Vagina (tissue), 2 donors: ENCODE measurements around the gene COA4. TPM values are rescaled to one million over a fixed set of nuclear protein-coding genes. Genes with fewer than 3 reads are reported as not detected.

Experiments used
- DNase-seq, 2 donors: peaks; one replicate each; pipeline ENCODE4 v3.0.0-alpha.2; 2017; ENCODE audit errors: extremely low spot score in 2 of 2
- H3K27ac ChIP-seq: fragments of 200-600 bp; sonication (generic); one replicate; pipeline ENCODE4 v1.5.1; 2019
- H3K27me3 ChIP-seq: fragments of 200-600 bp; sonication (generic); one replicate; pipeline ENCODE4 v1.5.1; 2019
- H3K36me3 ChIP-seq, 2 donors: fragments of 200-600 bp; sonication (generic); one replicate each; pipeline ENCODE4 v1.5.1; 2017 to 2019
- H3K4me1 ChIP-seq: fragments of 200-600 bp; sonication (generic); one replicate; pipeline ENCODE4 v1.5.1; 2019
- H3K4me3 ChIP-seq, 2 donors: fragments of 200-600 bp; sonication (generic); 1 replicate in 1 of 2; 2 replicates in 1 of 2; pipeline ENCODE4 v1.5.1; 2016 to 2019
- H3K9me3 ChIP-seq: fragments of 200-600 bp; sonication (generic); one replicate; pipeline ENCODE4 v1.5.1; 2019
- POLR2A ChIP-seq, 2 donors: fragments of 450-650 bp; IDR thresholded peaks; one replicate each; pipeline ENCODE4 v1.6.1; 2017; ENCODE audit warnings: antibody characterized with exemption in 2 of 2, mild to moderate bottlenecking in 2 of 2, moderate library complexity in 2 of 2
- POLR2AphosphoS5 ChIP-seq, 2 donors: sonication (generic); formaldehyde crosslinking; IDR thresholded peaks; one replicate each; pipeline ENCODE4 v1.9.0; 2017; ENCODE audit warnings: antibody characterized with exemption in 2 of 2, mild to moderate bottlenecking in 2 of 2, low read depth in 1 of 2; ENCODE audit not compliant: insufficient read depth in 1 of 2
- intact Hi-C: fragments of 100-400 bp; cut with DNase I; formaldehyde crosslinking; loops from one replicate; pipeline ENCODE4 v1.15.1; 2023
- total RNA-seq: library from RNA; depleted of rRNA; stranded (reverse); fragments of >200 nt; gene quantifications from one replicate; pipeline ENCODE4 v1.2.3, GENCODE V29; 2016
- TF ChIP-seq, protein P1 (sequence below), 3 experiments: fragments of 450-650 bp in 2 of 3; fragments of 200-600 bp in 1 of 3; sonication (generic) in 1 of 3; IDR thresholded peaks; one replicate each; pipeline ENCODE4 v1.5.1; 2017 to 2019; ENCODE audit warnings: antibody characterized with exemption in 3 of 3, mild to moderate bottlenecking in 2 of 3, moderate library complexity in 2 of 3

Gene COA4
- total RNA-seq, 1 donor from 2014 or later, result 53.3 TPM

DNA sequence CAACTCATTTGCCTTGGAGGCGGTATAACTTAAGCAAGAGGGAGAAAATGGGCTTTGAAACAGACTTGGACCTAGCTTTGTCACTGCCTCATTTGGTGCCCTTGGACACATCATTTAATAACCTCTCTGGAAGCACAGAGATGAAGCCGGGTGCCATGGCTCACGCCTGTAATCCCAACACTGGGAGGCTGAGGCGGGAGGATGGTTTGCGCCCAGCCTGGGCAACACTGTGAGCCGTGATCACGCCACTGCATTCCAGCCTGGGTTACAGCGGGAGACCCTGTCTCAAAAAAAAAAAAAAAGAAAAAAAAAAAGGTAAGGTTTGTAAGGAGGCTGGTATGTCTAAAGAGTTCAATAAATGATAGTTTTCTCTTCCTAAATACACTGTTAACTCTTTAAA, 806 bp downstream of the COA4 start:
- intact Hi-C loops, result no loop called here
- DNase-seq, result no peak
- TF ChIP-seq POLR2AphosphoS5 (IDR thresholded peaks at IDR 0.05; ENCODE audit: insufficient read depth in 1 of 2, low read depth in 1 of 2), result no peak
- TF ChIP-seq, protein P1, sequence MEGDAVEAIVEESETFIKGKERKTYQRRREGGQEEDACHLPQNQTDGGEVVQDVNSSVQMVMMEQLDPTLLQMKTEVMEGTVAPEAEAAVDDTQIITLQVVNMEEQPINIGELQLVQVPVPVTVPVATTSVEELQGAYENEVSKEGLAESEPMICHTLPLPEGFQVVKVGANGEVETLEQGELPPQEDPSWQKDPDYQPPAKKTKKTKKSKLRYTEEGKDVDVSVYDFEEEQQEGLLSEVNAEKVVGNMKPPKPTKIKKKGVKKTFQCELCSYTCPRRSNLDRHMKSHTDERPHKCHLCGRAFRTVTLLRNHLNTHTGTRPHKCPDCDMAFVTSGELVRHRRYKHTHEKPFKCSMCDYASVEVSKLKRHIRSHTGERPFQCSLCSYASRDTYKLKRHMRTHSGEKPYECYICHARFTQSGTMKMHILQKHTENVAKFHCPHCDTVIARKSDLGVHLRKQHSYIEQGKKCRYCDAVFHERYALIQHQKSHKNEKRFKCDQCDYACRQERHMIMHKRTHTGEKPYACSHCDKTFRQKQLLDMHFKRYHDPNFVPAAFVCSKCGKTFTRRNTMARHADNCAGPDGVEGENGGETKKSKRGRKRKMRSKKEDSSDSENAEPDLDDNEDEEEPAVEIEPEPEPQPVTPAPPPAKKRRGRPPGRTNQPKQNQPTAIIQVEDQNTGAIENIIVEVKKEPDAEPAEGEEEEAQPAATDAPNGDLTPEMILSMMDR (IDR thresholded peaks at IDR 0.05), result no peak
- no peak for TF ChIP-seq POLR2A (IDR thresholded peaks at IDR 0.05)
- Histone ChIP-seq H3K4me1 (peaks cover 31% of the 10 kb centered on the region), H3K27me3 (no peaks in the 10 kb centered on the region), H3K27ac (peak overlapping the region; percentile 75), H3K4me3 (peak overlapping the region; percentile 75 to 83), H3K9me3 (no peaks in the 10 kb centered on the region), H3K36me3 (peaks cover 0 to 17% of the 10 kb centered on the region in 2 donors)

DNA sequence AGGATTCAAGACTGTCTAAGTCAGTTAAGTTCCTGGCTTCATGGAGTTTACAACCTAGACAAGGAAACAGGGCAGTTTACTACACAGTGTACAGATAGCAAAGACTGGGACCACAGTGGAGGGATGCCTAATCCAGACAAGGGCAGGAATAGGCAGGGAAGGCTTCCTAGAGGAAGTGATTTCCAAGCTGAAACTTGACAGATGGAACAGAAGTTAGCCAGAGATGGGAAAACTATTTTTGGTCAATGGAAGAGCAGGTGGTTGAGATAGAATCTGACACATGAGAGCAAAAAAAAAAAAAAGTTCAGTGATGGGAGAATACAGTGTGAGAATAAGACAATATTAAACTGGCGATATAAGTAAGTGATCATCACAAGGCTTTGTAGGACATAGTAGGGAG, 1.3 kb downstream of the COA4 start:
- TF ChIP-seq POLR2A (IDR thresholded peaks at IDR 0.05) (no peak), POLR2AphosphoS5 (IDR thresholded peaks at IDR 0.05; ENCODE audit: insufficient read depth in 1 of 2, low read depth in 1 of 2) (no peak)
- TF ChIP-seq, protein P1 (IDR thresholded peaks at IDR 0.05), result no peak
- H3K9me3 ChIP-seq, result no peaks in the 10 kb centered on the region
- H3K27me3 ChIP-seq, result no peaks in the 10 kb centered on the region
- DNase-seq, result no peak
- H3K27ac ChIP-seq, result no peak overlapping the region
- peak overlapping the region in 1 of 2 donors; percentile 75 for H3K4me3 ChIP-seq
- intact Hi-C loops, result no loop called here
- peaks cover 31% of the 10 kb centered on the region for H3K4me1 ChIP-seq
- H3K36me3 ChIP-seq, result peaks cover 0 to 17% of the 10 kb centered on the region in 2 donors

DNA sequence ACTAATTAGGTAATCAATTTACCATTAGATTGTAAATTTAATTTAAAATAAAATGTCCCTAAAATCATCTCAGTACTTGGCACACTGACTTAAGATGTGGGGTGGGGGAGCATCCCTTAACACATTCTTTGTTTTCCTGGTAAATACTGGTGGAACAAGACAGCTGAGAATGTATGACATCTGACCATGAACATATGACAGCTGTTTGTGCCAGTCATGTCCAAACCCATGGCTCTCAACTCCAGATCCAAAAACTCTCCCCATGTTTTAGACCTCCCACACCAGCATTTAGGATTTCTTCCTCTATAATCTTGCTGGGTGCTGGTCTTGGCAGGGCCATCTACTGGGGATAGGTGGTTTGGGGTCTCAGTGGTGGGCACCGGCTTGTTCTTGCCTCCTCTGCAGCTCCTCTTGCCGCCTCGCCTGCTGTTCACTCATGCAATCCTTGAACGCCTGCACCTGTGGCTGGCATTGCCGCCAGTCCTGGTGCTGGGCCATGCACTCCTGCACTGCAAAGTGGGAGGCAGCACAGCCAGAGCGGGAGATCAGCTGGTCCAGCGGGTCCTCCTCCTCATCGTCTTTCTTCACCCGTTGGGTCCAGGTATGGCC, 3.8 kb downstream of the COA4 start:
- TF ChIP-seq POLR2AphosphoS5 (IDR thresholded peaks at IDR 0.05; ENCODE audit: insufficient read depth in 1 of 2, low read depth in 1 of 2) (no peak), POLR2A (IDR thresholded peaks at IDR 0.05) (no peak)
- TF ChIP-seq, protein P1 (IDR thresholded peaks at IDR 0.05), result no peak
- no peak for DNase-seq
- no peaks in the 10 kb centered on the region for H3K27me3 ChIP-seq
- peaks cover 22% of the 10 kb centered on the region for H3K4me1 ChIP-seq
- intact Hi-C loops, result no loop called here
- peaks cover 0 to 17% of the 10 kb centered on the region in 2 donors for H3K36me3 ChIP-seq
- no peaks in the 10 kb centered on the region for H3K9me3 ChIP-seq
- no peak overlapping the region for H3K27ac ChIP-seq
- no peak overlapping the region for H3K4me3 ChIP-seq

DNA sequence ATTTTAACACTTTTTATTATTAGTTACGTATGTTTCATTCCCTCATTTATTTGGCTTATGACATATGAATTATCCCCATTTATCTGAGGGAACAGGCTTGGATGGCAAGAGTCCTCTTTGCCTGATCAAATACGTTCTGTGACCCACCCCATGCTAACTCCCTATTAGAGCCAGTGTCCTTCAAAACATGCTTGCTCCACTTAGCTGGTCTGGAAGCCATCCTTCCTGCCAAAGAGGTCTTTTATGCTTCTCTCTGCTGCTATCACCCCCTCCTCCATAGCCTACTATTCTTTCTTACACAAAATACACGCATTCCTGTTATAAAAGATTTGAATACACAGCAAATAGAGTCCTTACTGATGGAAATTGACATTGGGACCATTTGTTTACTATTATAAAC, 6.4 kb downstream of the COA4 start:
- intact Hi-C loops, result no loop called here
- Histone ChIP-seq H3K27ac (no peak overlapping the region), H3K4me3 (no peak overlapping the region), H3K36me3 (peaks cover 0 to 17% of the 10 kb centered on the region in 2 donors), H3K4me1 (peaks cover 12% of the 10 kb centered on the region), H3K9me3 (no peaks in the 10 kb centered on the region), H3K27me3 (no peaks in the 10 kb centered on the region)
- DNase-seq, result no peak
- TF ChIP-seq POLR2A (IDR thresholded peaks at IDR 0.05) (no peak), POLR2AphosphoS5 (IDR thresholded peaks at IDR 0.05; ENCODE audit: insufficient read depth in 1 of 2, low read depth in 1 of 2) (no peak)
- TF ChIP-seq, protein P1 (IDR thresholded peaks at IDR 0.05), result no peak

DNA sequence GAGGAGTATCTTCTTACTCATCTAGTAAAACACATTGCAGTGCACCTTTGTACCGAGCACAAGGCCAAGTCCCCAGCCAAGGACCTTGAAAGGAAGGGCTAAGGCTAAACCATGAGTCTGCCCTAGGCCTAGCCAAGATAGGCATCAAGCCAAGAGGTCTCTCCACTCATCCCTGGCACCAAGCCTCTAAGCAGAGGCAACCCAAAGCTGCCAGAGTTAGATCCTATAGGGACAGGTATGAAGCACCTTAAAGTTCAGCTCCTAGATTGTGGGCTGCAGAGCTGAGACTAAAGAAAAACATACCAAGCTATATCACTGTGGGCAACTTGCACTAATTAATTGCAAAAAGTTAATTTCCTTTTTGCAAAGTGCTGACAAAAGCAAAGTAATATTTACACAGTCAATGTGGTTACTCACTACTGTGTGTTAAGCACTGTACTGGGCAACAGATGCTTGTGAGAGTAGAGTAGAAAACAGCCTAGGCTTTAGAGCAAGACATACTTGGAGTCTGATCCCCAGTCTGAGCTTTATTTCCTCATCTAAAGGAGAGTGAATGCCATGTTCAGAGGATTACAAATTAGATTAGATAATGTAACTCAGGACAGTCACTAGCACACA, 7.2 kb downstream of the COA4 start:
- TF ChIP-seq, protein P1 (IDR thresholded peaks at IDR 0.05), result no peak
- TF ChIP-seq POLR2A (IDR thresholded peaks at IDR 0.05), result no peak
- peaks cover 0 to 17% of the 10 kb centered on the region in 2 donors for H3K36me3 ChIP-seq
- H3K27ac ChIP-seq, result no peak overlapping the region
- no peak overlapping the region for H3K4me3 ChIP-seq
- no peak for DNase-seq
- H3K27me3 ChIP-seq, result no peaks in the 10 kb centered on the region
- intact Hi-C loops, result no loop called here
- H3K9me3 ChIP-seq, result no peaks in the 10 kb centered on the region
- peaks cover 8% of the 10 kb centered on the region for H3K4me1 ChIP-seq
